ENCODE results near the gene TBC1D30.
"Not testable (repeated sequence)": the region's sequence is repeated elsewhere in the genome, so short reads cannot be mapped to it uniquely, and the experiment has no call there.

- TF ChIP-seq CTCF, POLR2A (IDR thresholded peaks at IDR 0.05): not testable (repeated sequence)
Measured at GRCh38 chr12:64802180-64802775, 22.2 kb upstream of the TBC1D30 start.

All from lower leg skin (tissue), 3 donors.